Measurements from ENCODE around the gene RHOA. TPM values are rescaled to one million over a fixed set of nuclear protein-coding genes. Genes with fewer than 3 reads are reported as not detected.

The RHOA gene
- total RNA-seq, 1 donor from 2014 or later, result 538 TPM

Other genes starting within 250 kb of the RHOA start
- gene CCDC71, start 245.6 kb downstream of the RHOA start, total RNA-seq, result 18.5 and 20.5 TPM in 2 replicates
- 30.2 and 31.6 TPM in 2 replicates for gene KLHDC8B, start 240.4 kb downstream of the RHOA start, total RNA-seq
- 3.5 and 4.8 TPM in 2 replicates for gene C3orf62, start 134.7 kb downstream of the RHOA start, total RNA-seq
- gene USP4, start 71.9 kb downstream of the RHOA start, total RNA-seq, result 31.8 and 33.8 TPM in 2 replicates
- gene GPX1, start 53.6 kb downstream of the RHOA start, total RNA-seq, result 208 and 268 TPM in 2 replicates
- 14.7 and 15.3 TPM in 2 replicates for gene TCTA, start 447 bp upstream of the RHOA start, total RNA-seq
- gene AMT, start 10.5 kb upstream of the RHOA start, total RNA-seq, result 4.0 and 5.2 TPM in 2 replicates
- 19.8 and 20.1 TPM in 2 replicates for gene NICN1, start 17.3 kb upstream of the RHOA start, total RNA-seq
- gene DAG1, start 58.3 kb upstream of the RHOA start, total RNA-seq, result 64.3 and 84.3 TPM in 2 replicates
- 0.75 and 0.86 TPM in 2 replicates for gene BSN, start 142.5 kb upstream of the RHOA start, total RNA-seq

Data from astrocyte (in vitro differentiated cells and primary cell).